NCI-H748 treated with DMSO at 0.1 percent for 48 hours (cell line): ENCODE results near the gene DPP6.

Experiments used
- DNase-seq: peaks from one replicate; lab custom pipeline; 2025; lab: John Stamatoyannopoulos, UW

DPP6 gene

DNA sequence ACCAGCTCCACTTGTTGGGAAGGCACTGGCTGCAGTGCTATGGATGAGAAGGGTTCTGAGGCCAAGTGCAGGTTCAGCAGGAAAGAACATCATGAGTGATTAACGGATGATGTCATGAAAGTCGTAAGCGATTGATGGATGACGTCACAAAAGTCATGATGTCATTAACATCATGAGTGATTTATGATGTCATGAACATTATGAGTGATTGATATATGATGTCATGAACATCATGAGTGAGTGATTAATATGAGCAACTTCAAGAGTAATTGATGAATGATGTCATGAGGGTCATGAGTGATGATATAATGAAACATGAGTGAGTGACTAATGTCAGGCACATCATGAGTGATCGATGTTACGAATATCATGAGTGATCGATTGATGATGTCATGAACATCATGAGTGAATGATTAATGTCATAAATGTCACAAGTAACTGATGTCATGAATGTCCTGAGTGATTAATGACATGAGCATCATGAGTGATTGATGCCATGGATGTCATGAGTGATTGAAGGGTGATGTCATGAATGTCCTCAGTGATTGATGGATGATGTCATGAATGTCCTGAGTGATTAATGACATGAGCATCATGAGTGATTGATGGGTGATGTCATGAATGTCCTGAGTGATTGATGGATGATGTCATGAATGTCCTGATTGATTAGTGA is 765.2 kb downstream of the DPP6 start:
- no peak for DNase-seq

DNA sequence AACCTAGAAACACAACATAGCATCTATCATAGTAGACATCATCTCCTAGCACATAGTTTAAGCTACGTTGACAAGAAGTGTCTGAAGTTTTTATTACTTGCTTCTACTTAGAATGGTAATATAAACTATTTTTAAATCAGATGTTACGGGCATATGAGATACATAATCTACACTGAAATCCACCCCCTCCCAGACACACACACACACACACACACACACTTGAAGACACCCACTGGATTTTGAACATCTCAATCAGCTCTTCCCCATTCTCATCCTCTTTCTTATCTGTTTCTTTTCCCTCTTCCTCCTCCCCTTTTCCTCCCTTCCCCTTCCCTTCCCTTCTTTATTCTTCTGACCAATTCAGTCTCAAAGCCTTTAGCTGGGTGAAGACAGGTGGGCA is 774.8 kb downstream of the DPP6 start:
- DNase-seq, result no peak

DNA sequence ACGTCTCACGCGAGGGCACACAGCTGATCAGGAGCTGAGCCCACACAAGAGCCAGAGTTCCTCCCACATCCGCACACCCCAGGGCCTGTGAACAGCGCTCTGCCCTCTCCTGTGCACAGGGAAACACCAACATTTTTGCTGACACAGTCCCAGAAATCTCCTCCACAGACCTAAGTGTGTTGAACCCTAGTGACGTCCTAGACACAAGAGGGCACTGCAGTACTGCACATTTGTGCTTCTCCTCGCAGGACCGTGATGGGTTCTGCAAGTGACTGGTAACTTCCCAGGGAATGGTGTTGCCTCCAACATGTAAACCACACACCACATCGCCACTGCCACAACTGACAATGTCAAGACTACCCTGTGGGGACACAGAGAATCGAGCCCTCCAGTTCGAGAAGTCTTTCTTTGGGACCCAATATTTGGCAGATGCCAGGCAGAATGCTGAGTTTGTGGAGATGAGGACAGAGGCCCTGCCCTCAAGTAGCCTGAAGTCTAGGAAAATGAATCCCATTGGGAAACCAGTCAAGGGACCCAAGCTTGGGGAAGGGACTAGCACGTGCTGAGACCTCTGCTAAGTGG is 780.5 kb downstream of the DPP6 start:
- DNase-seq, result peak; percentile 49

DNA sequence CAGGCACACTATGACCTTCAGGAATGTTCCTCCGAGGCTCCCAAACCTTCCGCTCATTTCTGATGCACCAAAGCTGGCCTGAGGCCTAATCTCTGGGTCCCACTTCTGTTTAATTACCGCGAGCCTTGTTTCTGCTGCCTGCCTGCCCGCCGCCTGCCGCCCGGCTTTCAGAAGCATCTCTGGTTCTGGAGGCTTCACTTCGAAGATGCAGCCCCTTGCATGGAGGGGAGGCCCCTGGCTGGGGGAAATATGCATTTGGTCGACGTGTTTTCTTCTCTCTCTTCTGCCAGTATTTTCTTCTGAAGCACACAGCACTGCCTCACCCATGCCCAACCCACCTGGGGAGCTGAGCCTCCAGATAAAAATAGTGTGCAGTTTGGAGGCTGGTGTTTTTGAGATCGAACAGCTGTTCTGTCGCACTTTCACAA is 783.8 kb downstream of the DPP6 start:
- no peak for DNase-seq

DNA sequence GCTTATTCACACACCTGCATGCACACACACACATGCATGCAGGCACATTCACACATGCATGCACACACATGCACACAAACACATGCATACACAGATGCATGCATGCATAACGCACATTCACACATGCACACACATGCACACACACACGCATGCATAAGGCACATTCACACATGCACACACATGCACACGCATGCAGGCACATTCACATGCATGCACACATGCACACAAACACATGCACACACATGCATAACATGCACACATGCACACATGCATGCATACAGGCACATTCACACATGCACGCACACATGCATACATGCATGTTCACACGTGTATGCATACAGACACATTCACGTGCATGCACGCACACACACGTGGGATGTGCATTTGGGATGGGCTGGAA is 784.9 kb downstream of the DPP6 start:
- DNase-seq, result no peak

- no peak for DNase-seq
These were observed 785.4 kb downstream of the DPP6 start for GRCh38 chr7:154837622-154838021.

DNA sequence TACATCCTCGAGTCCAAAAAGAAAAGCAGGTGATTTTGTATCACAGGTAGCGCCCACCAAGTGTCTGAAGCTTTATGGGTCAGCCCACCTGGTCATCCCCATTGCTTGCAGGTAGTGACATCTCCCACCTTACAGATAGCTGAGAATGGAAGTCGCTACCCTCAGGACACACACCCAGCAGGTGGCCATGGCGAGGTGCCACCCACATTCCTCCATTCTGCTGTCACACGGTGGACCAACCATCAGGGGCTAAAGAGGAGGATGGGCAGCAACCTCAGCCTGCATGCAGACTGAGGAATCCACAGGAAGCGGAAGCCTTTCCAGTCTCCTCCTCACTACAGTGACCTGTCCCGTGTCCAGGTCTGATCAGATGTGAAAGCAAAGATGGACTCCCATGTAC is 787.9 kb downstream of the DPP6 start:
- no peak for DNase-seq

- DNase-seq, result peak; percentile 83
These were observed 789.6 kb downstream of the DPP6 start for GRCh38 chr7:154841731-154842331.

DNA sequence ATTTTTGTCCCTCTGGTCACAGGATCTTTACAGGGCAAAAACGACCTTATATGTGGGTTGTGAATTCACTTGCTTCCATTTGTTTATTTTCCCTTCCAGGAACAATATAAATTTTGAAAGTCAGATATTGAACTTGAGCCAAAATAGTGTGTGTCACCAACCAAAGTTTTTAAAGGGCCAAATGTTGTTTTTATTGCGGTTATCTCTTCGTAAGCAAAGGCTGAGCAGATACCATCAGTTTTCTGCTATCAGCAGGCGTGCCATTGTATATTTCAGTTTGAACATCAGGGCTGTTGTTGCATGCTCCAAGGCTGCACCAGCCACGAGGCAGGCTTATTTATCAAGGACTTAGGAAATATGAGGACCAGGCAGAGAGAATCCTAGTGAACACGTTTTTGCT is 790.4 kb downstream of the DPP6 start:
- DNase-seq, result no peak

- DNase-seq, result no peak
These were observed 791.6 kb downstream of the DPP6 start for GRCh38 chr7:154843670-154844237.

GRCh38 chr7:154844499-154844898 is 792.3 kb downstream of the DPP6 start:
- no peak for DNase-seq

GRCh38 chr7:154844955-154845354 is 792.8 kb downstream of the DPP6 start:
- DNase-seq, result no peak

DNA sequence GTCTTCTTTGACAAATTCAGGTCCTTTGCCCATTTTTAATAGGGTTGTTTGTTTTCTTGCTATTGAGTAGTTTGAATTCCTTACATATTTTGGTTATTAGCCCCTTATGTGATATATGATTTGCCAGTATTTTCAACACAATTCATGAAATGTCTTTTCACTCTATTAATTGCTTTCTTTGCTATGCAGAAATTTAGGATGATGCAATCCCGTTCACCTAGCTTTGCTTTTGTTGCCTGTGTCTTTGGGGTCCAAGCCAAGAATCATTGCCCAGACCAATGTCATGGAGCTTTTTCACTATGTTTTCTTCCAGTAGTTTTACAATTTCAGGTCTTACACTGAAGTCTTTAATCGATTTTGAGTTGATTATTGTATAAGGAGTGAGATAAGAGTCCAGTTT is 796.3 kb downstream of the DPP6 start:
- no peak for DNase-seq

DNA sequence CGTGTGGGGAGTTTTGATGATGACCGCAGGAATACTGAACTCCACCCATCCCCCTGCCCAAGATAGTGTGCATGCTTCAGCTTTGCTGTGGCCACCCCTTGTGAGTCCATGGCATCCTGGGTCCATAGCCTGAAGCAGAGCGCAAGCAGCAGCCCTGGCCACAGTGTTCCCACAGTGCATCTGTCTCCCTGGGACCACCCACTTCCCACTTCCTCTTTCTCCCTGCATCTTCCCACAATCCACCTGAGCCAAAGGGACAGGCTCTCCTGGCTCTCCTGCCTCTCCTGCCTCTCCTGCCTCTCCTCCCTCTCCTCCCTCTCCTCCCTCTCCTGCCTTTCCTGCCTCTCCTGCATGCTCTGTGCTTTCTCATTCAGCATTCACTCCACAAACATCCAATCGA is 800.0 kb downstream of the DPP6 start:
- no peak for DNase-seq

- DNase-seq, result no peak
These were observed 801.0 kb downstream of the DPP6 start for GRCh38 chr7:154853063-154853726.

GRCh38 chr7:154853727-154854095 is 801.5 kb downstream of the DPP6 start:
- no peak for DNase-seq

DNA sequence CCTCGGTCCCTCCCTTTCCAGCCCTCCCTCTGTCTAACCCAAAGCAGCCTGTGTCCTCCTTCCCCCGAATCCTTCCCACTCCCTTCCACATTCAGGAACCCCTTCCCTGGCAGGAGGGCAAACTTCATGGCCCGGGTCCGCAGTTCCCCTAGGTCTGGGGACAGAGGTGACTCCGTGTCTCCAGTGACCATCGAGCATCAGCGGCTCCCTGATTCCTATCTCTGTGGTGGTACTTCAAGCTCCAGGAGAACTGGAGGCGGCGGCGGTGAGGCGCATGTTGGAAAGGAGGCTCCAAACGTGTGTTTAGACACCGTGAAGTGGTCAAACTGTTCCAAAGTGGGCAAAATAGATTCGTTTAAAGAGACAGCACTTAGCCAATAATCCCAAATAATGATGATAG is 802.6 kb downstream of the DPP6 start:
- no peak for DNase-seq

DNA sequence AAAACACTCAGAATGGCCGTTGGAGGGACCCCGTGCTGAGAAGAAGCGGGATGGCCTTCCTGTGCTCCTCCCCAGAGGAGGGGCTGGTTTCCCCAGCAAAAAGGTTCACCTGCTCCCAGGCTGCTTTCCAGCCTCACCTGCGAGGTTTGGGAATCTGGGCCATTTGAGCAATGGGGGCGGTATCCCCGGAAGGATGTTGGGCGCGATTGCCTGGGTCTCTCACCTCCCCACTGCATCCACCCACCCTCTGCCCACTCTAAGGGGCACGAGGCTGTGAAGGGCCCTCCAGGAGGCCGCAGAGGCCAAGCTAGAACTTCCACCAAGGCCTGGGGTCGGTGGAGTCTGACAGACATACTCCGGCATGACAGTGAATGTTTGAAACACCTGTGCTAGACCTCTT is 803.2 kb downstream of the DPP6 start:
- no peak for DNase-seq

- DNase-seq, result no peak
These were observed 804.5 kb downstream of the DPP6 start for GRCh38 chr7:154856733-154857132.

GRCh38 chr7:154857240-154857639 is 805.0 kb downstream of the DPP6 start:
- no peak for DNase-seq

- DNase-seq, result no peak
These were observed 805.8 kb downstream of the DPP6 start for GRCh38 chr7:154857728-154858681.
